Thoracic aorta (tissue), 2 donors: ENCODE results near the gene TBATA. TPM values are rescaled to one million over a fixed set of nuclear protein-coding genes. Genes with fewer than 3 reads are reported as not detected.

ENCODE experiments used
- ATAC-seq: fragments of 150-250 bp; one replicate; pipeline ENCODE4 v1.8.0; 2017; ENCODE audit warnings: low read depth; ENCODE audit not compliant: insufficient number of reproducible peaks, low FRiP score
- DNase-seq: peaks from one replicate; pipeline ENCODE4 v3.0.0-alpha.2; 2020; ENCODE audit warnings: low spot score
- H3K27ac ChIP-seq, 2 donors: fragments of 200-600 bp; sonication (generic); 1 replicate in 1 of 2; 2 replicates in 1 of 2; pipeline ENCODE4 v1.5.1; 2016; ENCODE audit warnings: mild to moderate bottlenecking in 2 of 2, moderate library complexity in 2 of 2
- H3K27me3 ChIP-seq: fragments of 200-600 bp; sonication (generic); replicated peaks from 2 replicates; pipeline ENCODE4 v1.6.0; 2016; ENCODE audit warnings: mild to moderate bottlenecking; ENCODE audit not compliant: insufficient read depth
- H3K36me3 ChIP-seq: fragments of 200-600 bp; sonication (generic); one replicate; pipeline ENCODE4 v1.5.1; 2016
- H3K4me1 ChIP-seq, 2 donors: fragments of 200-600 bp; sonication (generic); 1 replicate in 1 of 2; 2 replicates in 1 of 2; pipeline versions ENCODE4 v1.5.1 to v1.6.0; 2016; ENCODE audit warnings: low read depth in 2 of 2, mild to moderate bottlenecking in 1 of 2; ENCODE audit not compliant: control insufficient read depth in 1 of 2
- H3K4me3 ChIP-seq: fragments of 200-600 bp; sonication (generic); 2 replicates; pipeline ENCODE4 v1.5.1; 2016; ENCODE audit warnings: mild to moderate bottlenecking
- H3K9me3 ChIP-seq: fragments of 200-600 bp; sonication (generic); 2 replicates; pipeline ENCODE4 v1.5.1; 2016
- CTCF ChIP-seq: fragments of 200-600 bp; sonication (generic); IDR thresholded peaks from one replicate; pipeline ENCODE4 v1.5.1; 2019; ENCODE audit warnings: antibody characterized with exemption
- total RNA-seq, 2 donors: library from RNA; depleted of rRNA; stranded (reverse); fragments of >200 nt; gene quantifications; one replicate each; pipeline versions ENCODE4 v1.1.0 to v1.2.3, GENCODE V29; 2016

Gene TBATA
- total RNA-seq, 2 donors from 2014 or later, result not detected

- Histone ChIP-seq H3K27ac (no peak overlapping the region), H3K27me3 (no peaks in the 10 kb centered on the region), H3K4me1 (peaks cover 5 to 17% of the 10 kb centered on the region in 2 donors), H3K4me3 (no peak overlapping the region), H3K36me3 (no peaks in the 10 kb centered on the region), H3K9me3 (no peaks in the 10 kb centered on the region)
- TF ChIP-seq CTCF, result no peak
- no peak for DNase-seq
- no peak for ATAC-seq
Measured at GRCh38 chr10:70753026-70753663, 32.0 kb downstream of the TBATA start.

- ATAC-seq (no peak), DNase-seq (no peak)
- H3K4me1 ChIP-seq, result peaks cover 5 to 18% of the 10 kb centered on the region in 2 donors
- H3K36me3 ChIP-seq, result no peaks in the 10 kb centered on the region
- TF ChIP-seq CTCF, result no peak
- no peaks in the 10 kb centered on the region for H3K9me3 ChIP-seq
- no peak overlapping the region for H3K27ac ChIP-seq
- no peak overlapping the region for H3K4me3 ChIP-seq
- H3K27me3 ChIP-seq, result no peaks in the 10 kb centered on the region
Measured at GRCh38 chr10:70752571-70752970, 32.6 kb downstream of the TBATA start.

- no peak for DNase-seq
- no peak for ATAC-seq
- Histone ChIP-seq H3K36me3 (no peaks in the 10 kb centered on the region), H3K27me3 (no peaks in the 10 kb centered on the region), H3K9me3 (no peaks in the 10 kb centered on the region), H3K4me3 (no peak overlapping the region), H3K4me1 (peaks cover 6 to 24% of the 10 kb centered on the region in 2 donors), H3K27ac (no peak overlapping the region)
- no peak for TF ChIP-seq CTCF
Measured at GRCh38 chr10:70751991-70752390, 33.2 kb downstream of the TBATA start.

GRCh38 chr10:70751356-70751755, 33.8 kb downstream of the TBATA start:
- no peaks in the 10 kb centered on the region for H3K9me3 ChIP-seq
- no peak overlapping the region for H3K4me3 ChIP-seq
- no peak overlapping the region for H3K27ac ChIP-seq
- no peak for ATAC-seq
- H3K4me1 ChIP-seq, result peaks cover 9 to 29% of the 10 kb centered on the region in 2 donors
- H3K36me3 ChIP-seq, result no peaks in the 10 kb centered on the region
- DNase-seq, result no peak
- no peak for TF ChIP-seq CTCF
- no peaks in the 10 kb centered on the region for H3K27me3 ChIP-seq

- ATAC-seq, result no peak
- Histone ChIP-seq H3K4me1 (peaks cover 9 to 28% of the 10 kb centered on the region in 2 donors), H3K4me3 (no peak overlapping the region), H3K27ac (no peak overlapping the region), H3K36me3 (no peaks in the 10 kb centered on the region), H3K27me3 (no peaks in the 10 kb centered on the region), H3K9me3 (no peaks in the 10 kb centered on the region)
- DNase-seq, result no peak
- no peak for TF ChIP-seq CTCF
Measured at GRCh38 chr10:70750156-70750703, 34.9 kb downstream of the TBATA start.
